Measurements from ENCODE around the gene DUSP2.

- TF ChIP-seq, protein P1, sequence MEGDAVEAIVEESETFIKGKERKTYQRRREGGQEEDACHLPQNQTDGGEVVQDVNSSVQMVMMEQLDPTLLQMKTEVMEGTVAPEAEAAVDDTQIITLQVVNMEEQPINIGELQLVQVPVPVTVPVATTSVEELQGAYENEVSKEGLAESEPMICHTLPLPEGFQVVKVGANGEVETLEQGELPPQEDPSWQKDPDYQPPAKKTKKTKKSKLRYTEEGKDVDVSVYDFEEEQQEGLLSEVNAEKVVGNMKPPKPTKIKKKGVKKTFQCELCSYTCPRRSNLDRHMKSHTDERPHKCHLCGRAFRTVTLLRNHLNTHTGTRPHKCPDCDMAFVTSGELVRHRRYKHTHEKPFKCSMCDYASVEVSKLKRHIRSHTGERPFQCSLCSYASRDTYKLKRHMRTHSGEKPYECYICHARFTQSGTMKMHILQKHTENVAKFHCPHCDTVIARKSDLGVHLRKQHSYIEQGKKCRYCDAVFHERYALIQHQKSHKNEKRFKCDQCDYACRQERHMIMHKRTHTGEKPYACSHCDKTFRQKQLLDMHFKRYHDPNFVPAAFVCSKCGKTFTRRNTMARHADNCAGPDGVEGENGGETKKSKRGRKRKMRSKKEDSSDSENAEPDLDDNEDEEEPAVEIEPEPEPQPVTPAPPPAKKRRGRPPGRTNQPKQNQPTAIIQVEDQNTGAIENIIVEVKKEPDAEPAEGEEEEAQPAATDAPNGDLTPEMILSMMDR (IDR thresholded peaks at IDR 0.05): no peak
- TF ChIP-seq POLR2A (IDR thresholded peaks at IDR 0.05): no peak
Measured at GRCh38 chr2:96112501-96113366, 32.5 kb downstream of the DUSP2 start.

Measured in sigmoid colon (tissue), 3 donors.